ENCODE results near the gene HS6ST1. TPM values are rescaled to one million over a fixed set of nuclear protein-coding genes. Genes with fewer than 3 reads are reported as not detected.
"Not testable (repeated sequence)": the region's sequence is repeated elsewhere in the genome, so short reads cannot be mapped to it uniquely, and the experiment has no call there.

The HS6ST1 gene
- total and polyA plus RNA-seq, 7 donors, result 13.6 to 90.9 (median 38.9) TPM

DNA sequence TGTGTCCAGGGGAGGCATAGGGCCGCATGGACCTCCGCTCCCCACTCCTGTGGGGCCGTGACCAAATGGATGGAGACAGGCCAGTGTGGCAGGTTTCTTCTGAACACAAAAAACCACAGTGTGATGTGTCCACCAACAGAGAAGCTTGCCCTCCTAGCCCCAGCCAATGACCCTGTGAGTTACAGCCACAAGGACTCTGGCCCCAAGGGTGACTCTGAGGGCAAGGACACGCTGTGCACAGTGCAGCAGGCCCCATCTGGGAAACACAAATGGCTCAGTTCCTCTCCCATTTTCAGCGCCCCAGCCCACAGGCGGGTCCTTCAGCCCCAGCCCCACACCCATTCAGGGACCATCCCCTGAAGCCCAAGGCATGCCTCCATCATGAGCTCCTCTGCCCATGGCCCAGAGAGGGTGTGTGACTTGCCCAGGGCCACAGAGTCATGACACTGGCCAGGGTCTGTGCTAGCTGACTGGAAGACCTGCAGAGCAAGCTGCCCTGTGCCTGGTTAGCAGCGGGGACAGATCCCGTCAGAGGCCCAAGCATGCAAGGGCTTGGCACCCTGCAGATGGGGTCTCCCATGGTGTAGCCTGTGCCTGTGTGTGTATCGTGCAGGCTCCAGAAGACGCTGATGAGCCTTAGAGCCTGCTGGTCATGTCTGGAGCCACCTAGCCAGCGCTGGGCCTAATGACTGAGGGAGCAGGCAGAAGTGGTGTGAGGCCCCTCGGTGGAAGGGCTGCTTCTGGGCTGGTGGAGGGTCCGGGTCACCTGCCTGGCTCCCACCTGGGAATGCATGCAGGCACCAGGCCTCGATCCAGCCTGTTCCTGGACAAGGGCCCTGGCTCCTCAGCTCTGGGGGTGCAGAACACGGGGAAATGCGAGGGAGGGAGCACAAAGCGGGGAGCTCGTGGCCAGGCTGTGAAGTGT is 47.7 kb downstream of the HS6ST1 start:
- peak in 1 of 2 donors; percentile 48 for DNase-seq
- WGBS, 3 donors, result 87 to 93% (median 88%) methylated on average over 18 of the region's 18 CpGs
- Histone ChIP-seq H3K27ac (no peak overlapping the region), H3K4me1 (no peaks in the 10 kb centered on the region), H3K36me3 (ENCODE audit: insufficient read depth in 1 of 2, low read depth in 1 of 2) (peaks cover 0 to 24% of the 10 kb centered on the region in 2 donors), H3K4me3 (no peak overlapping the region), H3K9me3 (no peaks in the 10 kb centered on the region), H3K27me3 (ENCODE audit: insufficient read depth in 3 of 3, low read length in 2 of 3) (no peaks in the 10 kb centered on the region)
- ATAC-seq, result no peak
- intact Hi-C loops (cut with DNase I), result no loop called here
- TF ChIP-seq, protein P1, sequence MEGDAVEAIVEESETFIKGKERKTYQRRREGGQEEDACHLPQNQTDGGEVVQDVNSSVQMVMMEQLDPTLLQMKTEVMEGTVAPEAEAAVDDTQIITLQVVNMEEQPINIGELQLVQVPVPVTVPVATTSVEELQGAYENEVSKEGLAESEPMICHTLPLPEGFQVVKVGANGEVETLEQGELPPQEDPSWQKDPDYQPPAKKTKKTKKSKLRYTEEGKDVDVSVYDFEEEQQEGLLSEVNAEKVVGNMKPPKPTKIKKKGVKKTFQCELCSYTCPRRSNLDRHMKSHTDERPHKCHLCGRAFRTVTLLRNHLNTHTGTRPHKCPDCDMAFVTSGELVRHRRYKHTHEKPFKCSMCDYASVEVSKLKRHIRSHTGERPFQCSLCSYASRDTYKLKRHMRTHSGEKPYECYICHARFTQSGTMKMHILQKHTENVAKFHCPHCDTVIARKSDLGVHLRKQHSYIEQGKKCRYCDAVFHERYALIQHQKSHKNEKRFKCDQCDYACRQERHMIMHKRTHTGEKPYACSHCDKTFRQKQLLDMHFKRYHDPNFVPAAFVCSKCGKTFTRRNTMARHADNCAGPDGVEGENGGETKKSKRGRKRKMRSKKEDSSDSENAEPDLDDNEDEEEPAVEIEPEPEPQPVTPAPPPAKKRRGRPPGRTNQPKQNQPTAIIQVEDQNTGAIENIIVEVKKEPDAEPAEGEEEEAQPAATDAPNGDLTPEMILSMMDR (IDR thresholded peaks at IDR 0.05), result no peak

DNA sequence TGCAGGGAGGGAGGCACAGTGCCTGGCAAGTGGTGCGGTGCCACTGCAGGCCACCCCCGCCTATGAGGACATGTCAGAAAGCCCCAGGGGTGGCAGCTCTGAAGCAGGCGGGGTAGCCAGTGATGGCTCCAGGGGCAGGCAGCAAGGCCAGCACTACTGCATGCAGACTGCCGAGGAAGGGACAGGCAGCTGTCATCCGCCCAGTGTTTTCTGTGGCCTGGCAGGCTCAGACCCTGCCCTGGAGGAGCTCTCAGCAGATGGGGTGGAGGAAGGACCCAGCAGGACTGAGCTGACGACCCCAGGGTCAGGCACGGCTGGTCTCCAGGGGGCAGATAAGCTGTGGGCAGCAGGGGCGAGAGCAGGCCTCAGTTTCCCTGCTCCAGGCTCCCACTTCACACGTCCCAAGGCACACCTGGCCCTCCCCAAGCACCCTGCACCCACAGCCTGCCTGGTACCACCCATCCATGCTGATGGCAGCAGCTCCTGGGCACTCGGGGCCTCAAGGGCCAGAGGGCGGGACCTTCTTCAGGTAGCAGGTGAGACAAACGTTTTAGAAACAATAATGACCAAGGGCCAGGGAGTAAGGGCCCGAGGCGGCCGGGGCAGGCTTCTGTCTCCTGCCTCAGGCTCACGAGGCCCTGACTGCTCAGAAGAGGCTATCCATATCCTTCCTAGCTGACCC is 48.5 kb downstream of the HS6ST1 start:
- DNase-seq (peak in 1 of 2 donors; percentile 41), ATAC-seq (peak; percentile 6 to 36 (median 22))
- Histone ChIP-seq H3K36me3 (ENCODE audit: insufficient read depth in 1 of 2, low read depth in 1 of 2) (peaks cover 0 to 16% of the 10 kb centered on the region in 2 donors), H3K27me3 (ENCODE audit: insufficient read depth in 3 of 3, low read length in 2 of 3) (no peaks in the 10 kb centered on the region), H3K9me3 (no peaks in the 10 kb centered on the region), H3K27ac (no peak overlapping the region), H3K4me3 (no peak overlapping the region), H3K4me1 (no peaks in the 10 kb centered on the region)
- WGBS, 3 donors, result 78 to 85% (median 80%) methylated on average over 13 to 16 of the region's 16 CpGs
- TF ChIP-seq, protein P1 (IDR thresholded peaks at IDR 0.05), result no peak
- intact Hi-C loops (cut with DNase I), result no loop called here

DNA sequence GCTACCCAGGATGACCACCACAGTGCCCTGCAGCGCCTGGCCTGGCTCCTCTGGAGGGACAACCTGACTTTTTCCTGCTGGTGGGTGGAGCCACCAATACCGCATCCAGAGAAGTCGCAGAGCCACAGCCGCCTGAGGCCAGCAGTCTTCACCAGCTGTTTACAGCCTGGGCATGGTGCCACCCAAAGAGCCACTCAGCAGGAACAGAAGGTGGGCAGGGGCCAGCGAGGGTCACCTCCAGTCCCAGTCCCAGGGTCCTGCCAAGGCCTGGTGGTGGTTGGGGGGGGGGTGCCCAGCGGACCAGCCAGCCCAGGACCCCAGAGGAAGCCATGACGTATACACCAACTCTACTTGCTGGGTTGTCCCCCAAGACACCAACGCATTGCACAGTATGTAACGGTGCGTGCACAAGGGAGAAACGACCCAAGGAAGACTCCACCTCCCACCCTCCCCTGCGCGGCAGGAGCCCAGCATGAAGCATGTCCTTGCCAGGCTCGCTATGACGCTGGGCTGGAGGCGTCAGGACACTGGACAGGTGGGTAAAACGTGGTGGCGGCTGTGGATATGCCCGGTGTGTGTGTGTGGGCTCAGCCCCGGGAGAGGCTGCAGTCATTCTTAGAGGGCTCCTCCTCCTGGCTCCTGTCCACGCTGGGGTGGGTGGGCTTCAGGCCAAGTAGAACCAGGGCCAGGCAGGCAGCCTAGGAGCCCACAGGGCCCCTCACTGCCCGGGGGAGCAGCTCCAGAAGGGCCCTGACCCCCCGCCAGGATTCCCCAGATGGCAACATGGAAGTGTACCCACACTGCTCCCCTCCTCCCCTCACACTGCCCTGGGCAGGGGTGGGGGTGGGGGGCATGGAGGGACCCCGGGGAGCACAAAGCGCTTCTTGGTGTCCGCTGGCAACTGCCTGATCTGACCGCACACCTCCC is 49.3 kb downstream of the HS6ST1 start:
- peaks cover 0 to 13% of the 10 kb centered on the region in 2 donors for H3K36me3 ChIP-seq (ENCODE audit: insufficient read depth in 1 of 2, low read depth in 1 of 2)
- no peaks in the 10 kb centered on the region for H3K9me3 ChIP-seq
- no peaks in the 10 kb centered on the region for H3K4me1 ChIP-seq
- ATAC-seq (peak; percentile 20 to 55 (median 40)), DNase-seq (peak in 1 of 2 donors; percentile 53)
- no peaks in the 10 kb centered on the region for H3K27me3 ChIP-seq (ENCODE audit: insufficient read depth in 3 of 3, low read length in 2 of 3)
- no peak overlapping the region for H3K27ac ChIP-seq
- TF ChIP-seq, protein P1 (IDR thresholded peaks at IDR 0.05), result no peak
- 53 to 73% (median 65%) methylated on average over 27 of the region's 27 CpGs for WGBS, 3 donors
- no peak overlapping the region for H3K4me3 ChIP-seq
- intact Hi-C loops (cut with DNase I), result no loop called here

DNA sequence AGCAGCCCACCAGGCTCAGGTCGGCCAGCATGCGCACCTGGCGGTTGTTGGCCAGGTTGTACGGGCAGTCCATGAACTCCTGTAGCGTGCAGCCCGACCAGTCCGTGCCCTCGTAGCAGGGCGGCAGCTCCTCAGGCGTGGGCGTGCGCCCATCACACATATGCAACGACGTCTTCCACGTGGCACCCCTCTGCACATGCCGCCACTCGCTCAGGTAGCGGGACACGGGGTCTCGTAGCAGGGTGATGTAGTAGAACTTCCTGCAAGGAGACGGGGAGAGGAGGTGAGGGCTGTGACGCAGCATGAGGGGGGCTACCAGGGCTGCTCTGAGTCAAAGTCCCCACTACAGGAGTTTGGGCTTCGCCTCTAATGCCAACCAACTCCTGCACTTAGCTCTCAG is 50.1 kb downstream of the HS6ST1 start:
- H3K4me3 ChIP-seq; ATAC-seq; intact Hi-C loops (cut with DNase I); H3K27me3 ChIP-seq (ENCODE audit: insufficient read depth in 3 of 3, low read length in 2 of 3); H3K4me1 ChIP-seq; H3K27ac ChIP-seq; H3K9me3 ChIP-seq: not testable (repeated sequence)
- 93 to 95% (median 95%) methylated on average over 19 to 20 of the region's 23 CpGs for WGBS, 3 donors
- DNase-seq, result peak in 1 of 2 donors; percentile 37
- peaks cover 0 to 11% of the 10 kb centered on the region in 2 donors for H3K36me3 ChIP-seq (ENCODE audit: insufficient read depth in 1 of 2, low read depth in 1 of 2)

DNA sequence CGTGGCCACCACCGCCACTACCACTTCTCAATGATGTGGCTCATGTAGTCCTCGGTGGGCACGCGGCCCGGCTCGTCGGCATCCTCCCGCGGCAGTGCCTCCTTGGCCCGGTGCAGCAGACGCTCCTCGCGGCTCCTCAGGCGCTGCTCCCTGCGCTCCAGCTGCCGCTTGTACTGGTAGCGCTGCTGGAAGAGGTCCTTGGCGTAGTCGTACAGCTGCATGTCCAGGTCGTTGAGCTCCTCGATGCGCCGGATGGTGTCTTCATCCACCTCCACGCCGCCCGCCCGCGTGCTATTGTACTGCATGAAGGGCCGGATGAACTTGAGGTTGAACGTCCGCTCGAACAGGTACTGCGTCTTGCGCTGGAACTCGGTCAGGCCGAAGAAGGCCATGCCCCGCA is 50.5 kb downstream of the HS6ST1 start:
- H3K36me3 ChIP-seq (ENCODE audit: insufficient read depth in 1 of 2, low read depth in 1 of 2), result peaks cover 0 to 11% of the 10 kb centered on the region in 2 donors
- DNase-seq, result peak in 1 of 2 donors; percentile 29
- H3K27me3 ChIP-seq (ENCODE audit: insufficient read depth in 3 of 3, low read length in 2 of 3); ATAC-seq; H3K4me3 ChIP-seq; H3K4me1 ChIP-seq; intact Hi-C loops (cut with DNase I); H3K27ac ChIP-seq; H3K9me3 ChIP-seq: not testable (repeated sequence)
- 94 to 97% (median 96%) methylated on average over 33 to 37 of the region's 38 CpGs for WGBS, 3 donors

DNA sequence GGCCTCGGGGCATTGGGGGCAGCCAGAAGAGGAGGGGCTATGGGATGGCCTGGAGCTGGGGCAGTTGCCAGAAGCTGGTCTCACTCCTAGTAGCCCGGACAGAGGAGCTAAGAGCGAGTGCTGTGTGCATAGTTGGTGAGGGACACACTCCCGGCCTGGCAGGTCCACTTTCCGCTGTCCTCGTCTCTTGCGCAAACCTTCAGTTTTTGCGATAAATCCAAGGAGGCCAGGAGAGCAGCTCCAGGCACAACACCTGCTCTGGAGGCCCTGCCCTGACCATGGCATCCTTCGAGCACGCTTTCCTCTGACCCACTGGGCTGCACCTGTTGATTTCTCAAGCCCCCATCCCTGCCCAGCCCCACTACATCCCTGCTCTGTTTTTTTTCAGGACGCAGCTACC is 51.0 kb downstream of the HS6ST1 start:
- DNase-seq, result peak in 1 of 2 donors; percentile 21
- peaks cover 0 to 11% of the 10 kb centered on the region in 2 donors for H3K36me3 ChIP-seq (ENCODE audit: insufficient read depth in 1 of 2, low read depth in 1 of 2)
- 82 to 89% (median 83%) methylated on average over 10 to 11 of the region's 11 CpGs for WGBS, 3 donors
- ATAC-seq; H3K9me3 ChIP-seq; H3K27me3 ChIP-seq (ENCODE audit: insufficient read depth in 3 of 3, low read length in 2 of 3); H3K4me1 ChIP-seq; intact Hi-C loops (cut with DNase I); H3K4me3 ChIP-seq; H3K27ac ChIP-seq: not testable (repeated sequence)

DNA sequence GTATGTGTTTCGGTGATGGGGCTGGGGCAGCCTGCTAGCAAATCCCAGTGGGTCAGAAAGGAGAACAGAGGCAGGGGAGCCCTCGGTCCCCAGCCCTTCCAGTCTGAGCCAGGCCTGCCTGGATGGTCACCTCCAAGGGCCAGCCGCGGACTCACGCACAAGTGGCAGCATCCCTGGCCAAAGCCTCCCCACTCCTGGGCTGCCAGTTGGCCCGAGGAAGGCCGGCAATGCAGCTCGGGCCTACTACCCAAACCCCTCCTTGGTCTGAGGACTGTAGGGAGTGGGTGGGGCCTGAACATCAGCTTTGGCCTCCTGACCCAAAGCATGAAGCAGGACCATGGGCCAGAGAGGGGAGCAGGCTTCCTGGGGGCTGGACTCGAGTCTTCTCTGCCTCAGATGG is 51.5 kb downstream of the HS6ST1 start:
- peak in 1 of 2 donors; percentile 19 for DNase-seq
- H3K4me3 ChIP-seq; ATAC-seq; H3K27me3 ChIP-seq (ENCODE audit: insufficient read depth in 3 of 3, low read length in 2 of 3); intact Hi-C loops (cut with DNase I); H3K4me1 ChIP-seq; H3K27ac ChIP-seq; H3K9me3 ChIP-seq: not testable (repeated sequence)
- peaks cover 0 to 11% of the 10 kb centered on the region in 2 donors for H3K36me3 ChIP-seq (ENCODE audit: insufficient read depth in 1 of 2, low read depth in 1 of 2)
- WGBS, 3 donors, result 53 to 72% (median 71%) methylated on average over 5 to 6 of the region's 9 CpGs
